Activated CD8-positive, alpha-beta memory T cell treated with anti-CD3 and anti-CD28 coated beads, Interleukin-2, amount 50 U/mL, for 4 hours (primary cell): ENCODE data around the gene PMP22.
"Not testable (repeated sequence)": the region's sequence is repeated elsewhere in the genome, so short reads cannot be mapped to it uniquely, and the experiment has no call there.

ENCODE experiments used
- DNase-seq: peaks from one replicate; pipeline ENCODE4 v3.0.0-alpha.2; 2020

The PMP22 gene

DNA sequence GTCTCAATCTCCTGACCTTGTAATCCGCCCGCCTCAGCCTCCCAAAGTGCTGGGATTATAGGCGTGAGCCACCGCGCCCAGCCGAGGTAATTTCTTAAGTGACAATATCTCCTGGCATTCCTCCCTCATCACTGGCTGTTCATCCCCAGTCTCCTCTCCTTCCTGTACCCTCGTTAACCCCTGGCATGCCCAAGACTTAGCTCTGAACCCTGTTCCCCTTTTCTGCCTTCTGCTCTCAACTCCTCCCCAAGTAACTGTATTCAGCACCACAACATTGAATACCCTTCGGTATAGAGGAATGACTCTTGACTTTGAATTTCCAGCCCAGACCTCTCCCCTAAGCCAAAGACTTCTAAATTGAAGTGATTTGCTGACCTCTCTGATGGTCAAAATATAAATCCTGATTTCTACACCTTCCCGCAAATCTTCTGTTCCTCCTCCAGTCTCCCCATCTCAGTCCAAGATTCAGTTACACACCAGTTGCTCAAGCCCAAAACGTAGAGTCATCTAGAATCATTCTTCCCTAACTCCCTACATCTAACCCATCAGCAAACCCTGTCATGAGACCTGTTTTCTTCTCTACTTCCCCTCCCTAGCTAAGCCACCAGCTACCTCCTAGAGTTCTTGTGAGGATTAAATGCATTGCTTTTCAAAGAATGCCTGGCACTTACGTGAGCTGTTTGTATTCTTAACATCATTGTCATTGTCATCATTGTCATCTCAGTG is 14.8 kb downstream of the PMP22 start:
- no peak for DNase-seq

DNA sequence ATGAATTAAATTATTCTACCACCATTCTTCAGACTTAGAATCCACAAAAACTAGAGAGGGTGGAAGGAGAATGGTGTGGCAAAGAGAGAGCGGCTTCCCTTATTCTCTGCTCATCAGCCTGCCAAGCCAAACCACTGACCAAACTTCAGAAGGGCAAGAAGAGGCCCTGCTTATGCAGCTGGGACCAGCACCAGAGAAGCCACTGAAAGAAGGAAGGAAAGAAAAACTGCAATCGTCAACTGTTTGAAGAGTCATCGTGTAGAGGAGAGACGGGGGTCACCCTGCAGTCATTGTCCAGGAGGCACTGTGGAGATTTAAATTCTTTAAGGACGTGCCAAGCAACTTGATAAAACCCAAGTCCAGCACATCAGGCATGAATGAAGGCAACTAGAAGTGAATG is 15.6 kb downstream of the PMP22 start:
- no peak for DNase-seq

DNA sequence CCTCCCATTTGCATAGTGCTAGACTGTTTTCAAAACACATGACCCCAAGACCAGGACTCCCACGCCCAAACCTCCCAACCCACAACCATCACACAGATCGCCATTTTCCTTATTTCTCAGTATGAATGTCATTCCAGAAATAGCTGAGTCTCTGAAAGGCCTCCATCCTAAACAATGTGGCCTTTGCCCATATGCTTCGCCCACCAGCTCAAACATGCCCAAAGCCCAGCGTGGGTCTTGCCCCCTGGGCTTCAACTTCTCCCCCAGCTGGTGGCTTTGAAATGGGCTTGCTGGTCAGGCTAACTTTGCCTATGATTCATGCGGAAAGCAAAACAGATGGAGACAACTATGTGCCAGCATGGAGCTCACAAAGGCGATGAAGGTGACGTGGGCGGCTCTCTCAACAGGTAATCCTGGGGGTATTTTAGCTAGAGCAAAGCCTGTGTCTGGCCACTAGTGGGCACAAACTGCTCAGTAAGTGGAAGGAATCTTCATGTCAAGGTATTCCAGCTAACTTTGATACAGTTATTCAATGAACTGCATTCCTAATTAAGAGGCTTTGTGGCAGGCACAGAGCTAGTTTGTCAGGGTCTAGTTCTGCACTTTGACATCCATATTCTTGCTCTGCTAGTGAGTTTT is 17.1 kb downstream of the PMP22 start:
- no peak for DNase-seq

DNA sequence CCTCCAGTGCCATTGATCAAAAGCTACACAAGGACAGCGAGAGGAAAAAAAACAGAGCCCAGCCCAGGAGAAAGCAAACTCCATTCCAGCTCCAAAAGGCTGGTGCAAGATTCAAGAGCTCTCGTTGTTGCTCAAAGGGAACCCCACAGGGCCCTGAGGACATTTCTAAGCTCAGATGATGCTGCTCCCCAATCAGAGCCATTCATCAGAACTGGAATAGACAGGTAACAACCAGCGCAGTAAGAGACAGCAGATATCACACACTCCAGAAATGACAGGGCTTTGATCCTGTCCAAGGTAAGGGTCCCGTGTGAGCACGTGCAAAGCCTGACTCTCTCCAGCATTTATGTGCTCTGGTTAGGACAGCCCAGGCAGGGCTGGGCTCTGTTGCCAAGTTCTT is 20.1 kb downstream of the PMP22 start:
- DNase-seq = no peak

DNA sequence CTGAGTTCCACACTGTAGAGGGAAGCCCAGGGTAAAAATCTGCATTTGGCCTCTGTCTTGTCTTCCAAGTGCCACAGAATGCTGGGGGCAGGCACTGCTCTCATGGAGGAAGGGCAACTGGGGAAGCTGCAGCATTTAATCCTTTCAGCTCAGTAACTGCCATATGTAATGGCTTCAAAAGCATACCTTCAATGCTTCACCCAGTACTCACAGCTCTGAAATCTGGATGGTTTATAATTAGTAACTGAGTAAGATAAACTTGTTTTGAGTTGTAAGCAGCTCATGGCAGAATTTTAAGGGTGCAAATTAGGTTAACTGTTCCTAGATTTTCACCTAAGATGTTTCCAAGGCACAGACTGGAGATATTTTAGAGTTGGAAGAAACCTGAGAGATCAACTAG is 24.5 kb downstream of the PMP22 start:
- no peak for DNase-seq

DNA sequence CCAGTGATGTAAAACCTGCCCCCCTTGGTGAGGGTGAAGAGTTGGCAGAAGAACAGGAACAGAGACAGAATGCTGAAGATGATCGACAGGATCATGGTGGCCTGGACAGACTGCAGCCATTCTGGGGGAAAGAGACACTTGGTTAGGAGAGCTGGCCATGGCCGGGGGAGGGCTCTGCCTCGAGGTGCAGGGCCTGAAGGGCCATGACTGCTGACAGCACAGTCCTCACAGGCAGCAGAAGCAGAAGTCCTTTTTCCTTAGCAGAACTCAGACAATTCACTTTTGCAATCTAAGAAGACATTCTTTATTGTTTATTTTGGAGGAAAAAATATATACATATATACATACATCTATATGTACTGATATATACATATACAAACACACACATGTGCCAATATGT is 25.6 kb downstream of the PMP22 start:
- no peak for DNase-seq

DNA sequence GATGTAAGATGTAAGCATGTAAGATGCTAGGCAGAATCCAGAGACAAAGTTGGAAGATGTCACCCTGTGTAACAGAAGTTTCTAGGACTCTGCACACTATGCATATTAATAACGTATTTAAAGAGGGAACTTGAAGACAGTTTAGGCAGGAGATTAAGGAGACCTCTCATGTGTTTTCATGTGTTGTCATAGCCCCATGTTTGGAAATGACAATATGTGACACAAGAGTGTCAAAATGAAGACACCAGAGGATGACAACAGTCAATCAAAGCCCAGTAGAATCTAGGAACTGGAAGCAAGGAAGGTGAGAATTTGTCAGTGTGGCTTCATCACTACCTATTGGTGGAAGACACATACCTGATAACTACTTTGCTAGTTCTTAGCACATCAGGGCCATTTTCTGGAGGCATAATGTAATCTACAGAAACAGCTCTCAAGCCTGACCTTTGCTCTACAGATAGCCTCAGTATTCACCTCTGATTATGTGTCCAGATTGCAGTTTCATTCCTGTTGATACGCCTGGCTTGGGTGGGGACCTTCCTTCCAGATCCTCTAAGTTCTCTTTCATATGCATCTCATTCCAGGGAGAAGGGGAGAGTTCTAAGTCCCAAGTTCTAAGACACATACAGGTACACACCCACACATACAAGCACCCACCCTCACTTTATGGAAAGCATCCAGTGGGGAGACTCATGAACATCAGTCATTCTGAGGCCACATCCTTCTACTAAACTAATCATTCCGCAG is 26.3 kb downstream of the PMP22 start:
- no peak for DNase-seq

DNA sequence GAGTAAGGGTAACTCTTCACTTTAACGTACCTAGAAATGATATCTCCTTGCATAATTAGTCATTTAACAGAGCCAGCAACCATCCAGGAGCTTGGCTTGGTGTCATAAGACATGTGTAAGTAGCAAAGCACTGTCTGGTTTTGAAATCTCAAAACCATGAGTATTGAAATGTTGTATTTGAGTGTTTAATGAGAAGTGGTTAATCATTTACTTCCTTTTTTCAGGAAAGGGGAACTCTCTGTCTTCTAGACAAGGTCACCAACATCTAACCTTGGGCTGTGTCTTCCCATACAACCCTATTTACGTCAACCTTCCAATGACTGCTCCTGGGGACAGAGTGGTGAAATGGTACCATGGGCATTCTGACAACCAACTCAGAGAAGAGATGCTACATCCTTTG is 27.1 kb downstream of the PMP22 start:
- no peak for DNase-seq

DNA sequence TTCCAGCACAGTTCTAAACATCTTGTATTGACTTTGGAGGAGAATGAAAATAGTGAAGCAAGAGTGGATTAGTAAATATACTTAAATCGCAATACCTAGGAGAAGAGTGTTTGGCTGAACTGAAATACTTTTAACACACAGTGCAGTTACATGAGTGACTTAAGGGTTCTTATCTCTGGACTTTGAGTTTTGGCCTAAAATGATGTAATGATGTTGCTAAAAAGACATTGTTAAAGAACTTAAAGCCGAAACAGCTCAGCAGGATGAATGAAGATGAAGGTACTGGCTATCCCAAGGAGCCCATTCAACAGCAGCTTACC is 28.1 kb downstream of the PMP22 start:
- no peak for DNase-seq

- DNase-seq = no peak
Measured at GRCh38 chr17:15236281-15237105, 28.6 kb downstream of the PMP22 start.

- no peak for DNase-seq
Measured at GRCh38 chr17:15233971-15234370, 31.2 kb downstream of the PMP22 start.

DNA sequence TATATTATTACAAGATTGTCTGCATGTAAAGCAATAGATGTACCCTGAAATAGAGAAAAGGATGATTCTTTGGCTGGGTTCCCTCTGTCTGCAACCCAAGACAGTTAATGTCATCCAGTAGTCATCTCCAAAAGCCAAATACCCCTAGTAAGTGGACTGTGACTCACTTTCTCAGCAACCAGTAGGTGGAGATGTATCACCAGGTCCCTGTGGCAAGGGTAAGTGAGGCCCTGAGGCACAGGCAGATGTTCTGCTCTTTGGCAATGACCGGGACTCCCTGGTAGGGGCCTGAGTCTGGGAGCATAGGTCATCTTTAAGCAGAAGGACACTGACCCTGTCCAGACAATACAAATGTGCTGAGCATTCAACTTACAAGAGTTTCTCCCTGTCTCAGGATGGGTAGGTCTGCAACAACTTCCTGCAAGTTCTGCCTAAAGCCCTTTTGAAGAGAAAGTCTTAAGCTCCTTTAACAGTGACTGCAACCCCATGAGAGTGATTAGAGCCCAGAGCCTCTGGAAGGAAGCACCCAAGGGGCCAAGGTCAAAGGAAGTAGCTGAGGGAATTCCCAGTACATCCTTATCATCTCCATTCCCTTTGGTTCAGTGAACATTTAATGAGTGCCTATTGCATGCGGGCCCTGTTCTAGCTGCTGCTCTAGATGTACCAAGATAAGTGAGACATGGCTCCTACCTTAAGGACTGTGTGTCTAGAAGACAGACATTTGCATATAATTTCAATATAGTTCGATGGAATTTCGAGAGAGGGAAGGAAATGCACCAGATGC is 31.9 kb downstream of the PMP22 start:
- DNase-seq = no peak

DNA sequence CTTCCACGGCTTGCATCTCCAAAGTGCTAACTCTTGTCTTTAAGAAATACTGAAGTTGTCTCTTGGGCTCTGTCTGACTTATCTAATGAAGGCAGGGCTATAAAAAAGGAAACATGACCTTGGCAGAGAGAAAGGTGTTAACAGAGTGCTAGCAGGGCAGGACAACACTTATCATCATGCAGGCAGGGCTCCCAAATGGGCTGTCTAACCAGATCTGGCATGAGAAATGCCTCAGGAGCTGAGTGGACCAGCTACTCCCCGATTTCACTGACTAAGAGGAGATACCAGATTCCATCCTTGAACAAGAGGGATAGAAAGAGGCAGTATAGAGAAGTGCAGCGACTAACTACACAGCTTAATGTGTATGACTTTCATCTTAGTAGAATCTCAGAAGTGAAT is 32.6 kb downstream of the PMP22 start:
- no peak for DNase-seq

DNA sequence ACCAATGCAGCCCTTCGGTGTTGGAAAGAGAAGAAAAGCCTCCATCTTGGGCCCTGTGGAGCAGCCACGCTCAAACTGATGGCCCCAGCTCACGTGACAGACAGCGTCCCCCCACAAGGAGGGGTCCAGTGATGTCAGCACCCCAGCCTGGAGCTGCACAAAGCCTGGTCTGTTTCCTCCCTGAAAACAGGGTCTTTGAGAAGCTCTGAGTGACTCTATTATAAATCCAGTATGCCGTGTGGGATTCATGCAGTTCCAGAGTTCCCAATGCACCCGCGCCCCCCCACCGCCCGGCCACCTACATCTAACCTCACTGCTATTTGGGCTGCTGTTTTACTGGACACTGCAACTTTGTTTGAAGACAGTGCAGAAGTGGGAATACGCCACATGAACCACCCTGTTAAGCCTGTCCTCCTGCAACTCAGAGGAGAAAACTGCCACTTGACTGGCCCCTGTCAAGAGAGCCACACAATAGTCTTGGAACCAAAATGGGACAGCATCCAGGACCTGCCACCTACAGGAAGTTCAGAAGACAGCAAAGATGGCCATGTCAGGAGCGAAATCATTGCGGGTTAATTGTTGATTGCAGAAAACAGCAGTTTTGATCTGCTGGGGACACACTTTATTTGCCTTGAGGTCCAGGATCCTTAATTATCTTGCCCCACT is 33.1 kb downstream of the PMP22 start:
- DNase-seq = no peak

GRCh38 chr17:15230866-15231265 is 34.3 kb downstream of the PMP22 start:
- no peak for DNase-seq

DNA sequence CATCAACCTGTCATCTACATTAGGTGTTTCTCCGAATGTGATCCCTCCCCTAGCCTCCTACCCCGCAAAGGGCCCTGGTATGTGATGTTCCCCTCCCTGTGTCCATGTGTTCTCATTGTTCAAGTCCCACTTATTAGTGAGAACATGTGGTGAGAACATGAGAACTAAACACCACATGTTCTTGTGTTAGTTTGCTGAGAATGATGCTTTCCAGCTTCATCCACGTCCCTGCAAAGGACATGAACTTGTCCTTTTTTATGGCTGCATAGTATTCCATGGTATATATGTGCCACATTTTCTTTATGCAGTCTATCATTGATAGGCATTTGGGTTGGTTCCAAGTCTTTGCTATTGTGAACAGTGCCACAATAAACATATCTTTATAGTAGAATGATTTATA is 43.3 kb downstream of the PMP22 start:
- not testable (repeated sequence) for DNase-seq

- DNase-seq = no peak
Measured at GRCh38 chr17:15220785-15221184, 44.3 kb downstream of the PMP22 start.

GRCh38 chr17:15216481-15216880 is 48.6 kb downstream of the PMP22 start:
- DNase-seq = no peak

DNA sequence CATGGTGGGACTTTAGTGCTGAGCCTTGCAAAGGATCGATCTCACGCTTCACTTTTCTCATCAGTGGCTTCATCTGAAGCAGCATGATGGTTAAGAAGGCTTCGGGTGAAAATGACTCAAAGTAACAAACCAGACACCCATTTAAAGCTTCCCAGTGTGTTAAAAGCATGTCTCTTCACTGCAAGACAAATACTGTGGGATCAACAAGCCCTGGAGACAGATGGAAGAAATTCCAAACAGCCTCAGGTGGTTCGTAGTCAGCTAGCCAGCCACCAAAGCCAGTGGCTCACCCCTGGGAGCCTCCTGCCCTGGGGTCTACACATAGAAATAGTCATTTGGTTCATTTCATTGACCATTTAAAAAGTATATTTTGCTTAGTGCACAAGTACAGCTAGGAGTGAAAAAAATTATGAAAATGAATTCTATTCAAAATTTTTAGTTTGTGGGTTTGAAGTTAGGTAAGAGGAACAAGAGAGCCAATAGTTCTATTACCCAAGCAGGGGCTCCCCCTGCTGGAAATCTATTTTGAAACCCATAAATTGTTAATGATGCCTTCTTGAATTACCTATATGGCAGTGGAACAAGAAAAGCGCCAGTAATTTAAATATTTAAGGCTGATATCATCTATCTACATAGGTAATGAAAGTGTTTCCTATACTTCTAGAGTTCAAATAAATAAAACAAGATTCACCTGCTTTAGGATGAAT is 51.6 kb downstream of the PMP22 start:
- DNase-seq = no peak

DNA sequence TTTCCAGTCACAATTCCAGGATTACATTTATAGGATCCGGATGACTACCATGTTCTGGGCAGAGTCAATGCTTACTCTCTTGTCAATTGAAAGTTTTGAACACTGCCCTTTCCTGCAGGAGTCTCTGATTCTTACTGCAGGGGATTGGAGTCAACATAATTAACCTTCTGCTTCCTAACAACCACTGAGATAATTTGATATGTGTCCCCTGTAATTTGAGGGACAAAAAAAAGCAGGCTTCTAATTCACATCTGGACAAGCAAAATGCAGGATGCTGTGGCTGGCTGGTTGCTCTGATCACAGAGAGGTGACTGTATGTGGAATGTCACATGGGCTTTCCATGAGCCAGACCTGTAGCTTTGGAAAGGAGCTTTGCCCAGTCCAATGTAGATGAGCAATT is 54.9 kb downstream of the PMP22 start:
- no peak for DNase-seq

- not testable (repeated sequence) for DNase-seq
Measured at GRCh38 chr17:15203062-15203461, 62.1 kb downstream of the PMP22 start.
